Measurements from ENCODE around the gene PEX26.
A peak's percentile ranks its signal among the peaks of the same experiment; 100 is the strongest.
"Not testable (repeated sequence)": the region's sequence is repeated elsewhere in the genome, so short reads cannot be mapped to it uniquely, and the experiment has no call there.

The PEX26 gene

DNA sequence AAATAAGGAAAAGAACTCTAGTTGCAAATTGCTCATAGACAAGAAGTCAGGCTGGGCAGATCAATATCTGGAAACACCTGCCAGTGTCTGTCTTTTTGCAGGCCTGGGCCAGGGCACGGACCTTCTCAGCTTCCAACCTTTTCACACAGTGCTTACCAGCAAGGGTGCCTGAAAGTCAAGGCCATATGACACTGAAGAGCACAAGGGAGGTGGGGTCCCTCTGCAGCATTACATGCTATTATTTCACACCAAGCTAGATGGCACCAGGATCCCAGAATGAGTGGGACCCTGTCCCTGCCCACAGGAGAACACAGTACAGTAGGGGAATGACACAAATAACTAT, 5.9 kb upstream of the PEX26 start:
- no peak for DNase-seq (ENCODE audit: low read depth)
- TF ChIP-seq, protein P1, sequence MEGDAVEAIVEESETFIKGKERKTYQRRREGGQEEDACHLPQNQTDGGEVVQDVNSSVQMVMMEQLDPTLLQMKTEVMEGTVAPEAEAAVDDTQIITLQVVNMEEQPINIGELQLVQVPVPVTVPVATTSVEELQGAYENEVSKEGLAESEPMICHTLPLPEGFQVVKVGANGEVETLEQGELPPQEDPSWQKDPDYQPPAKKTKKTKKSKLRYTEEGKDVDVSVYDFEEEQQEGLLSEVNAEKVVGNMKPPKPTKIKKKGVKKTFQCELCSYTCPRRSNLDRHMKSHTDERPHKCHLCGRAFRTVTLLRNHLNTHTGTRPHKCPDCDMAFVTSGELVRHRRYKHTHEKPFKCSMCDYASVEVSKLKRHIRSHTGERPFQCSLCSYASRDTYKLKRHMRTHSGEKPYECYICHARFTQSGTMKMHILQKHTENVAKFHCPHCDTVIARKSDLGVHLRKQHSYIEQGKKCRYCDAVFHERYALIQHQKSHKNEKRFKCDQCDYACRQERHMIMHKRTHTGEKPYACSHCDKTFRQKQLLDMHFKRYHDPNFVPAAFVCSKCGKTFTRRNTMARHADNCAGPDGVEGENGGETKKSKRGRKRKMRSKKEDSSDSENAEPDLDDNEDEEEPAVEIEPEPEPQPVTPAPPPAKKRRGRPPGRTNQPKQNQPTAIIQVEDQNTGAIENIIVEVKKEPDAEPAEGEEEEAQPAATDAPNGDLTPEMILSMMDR (IDR thresholded peaks at IDR 0.05; ENCODE audit: control insufficient read depth, extremely low read depth, insufficient read depth): no peak

GRCh38 chr22:18073467-18073866, 4.3 kb upstream of the PEX26 start:
- H3K4me3 ChIP-seq (ENCODE audit: low read depth, low read length): no peak overlapping the region
- no peak for DNase-seq (ENCODE audit: low read depth)
- TF ChIP-seq, protein P1 (IDR thresholded peaks at IDR 0.05; ENCODE audit: control insufficient read depth, extremely low read depth, insufficient read depth): no peak

More for the DNA sequence above, 5.9 kb upstream of the PEX26 start:
- H3K4me3 ChIP-seq (ENCODE audit: low read depth, low read length): no peak overlapping the region

- not testable (repeated sequence) for DNase-seq (ENCODE audit: low read depth); H3K4me3 ChIP-seq (ENCODE audit: low read depth, low read length)
Measured at GRCh38 chr22:18073927-18074326, 3.9 kb upstream of the PEX26 start.

GRCh38 chr22:18075101-18075719, 2.6 kb upstream of the PEX26 start:
- TF ChIP-seq, protein P1 (IDR thresholded peaks at IDR 0.05; ENCODE audit: control insufficient read depth, extremely low read depth, insufficient read depth): no peak

DNA sequence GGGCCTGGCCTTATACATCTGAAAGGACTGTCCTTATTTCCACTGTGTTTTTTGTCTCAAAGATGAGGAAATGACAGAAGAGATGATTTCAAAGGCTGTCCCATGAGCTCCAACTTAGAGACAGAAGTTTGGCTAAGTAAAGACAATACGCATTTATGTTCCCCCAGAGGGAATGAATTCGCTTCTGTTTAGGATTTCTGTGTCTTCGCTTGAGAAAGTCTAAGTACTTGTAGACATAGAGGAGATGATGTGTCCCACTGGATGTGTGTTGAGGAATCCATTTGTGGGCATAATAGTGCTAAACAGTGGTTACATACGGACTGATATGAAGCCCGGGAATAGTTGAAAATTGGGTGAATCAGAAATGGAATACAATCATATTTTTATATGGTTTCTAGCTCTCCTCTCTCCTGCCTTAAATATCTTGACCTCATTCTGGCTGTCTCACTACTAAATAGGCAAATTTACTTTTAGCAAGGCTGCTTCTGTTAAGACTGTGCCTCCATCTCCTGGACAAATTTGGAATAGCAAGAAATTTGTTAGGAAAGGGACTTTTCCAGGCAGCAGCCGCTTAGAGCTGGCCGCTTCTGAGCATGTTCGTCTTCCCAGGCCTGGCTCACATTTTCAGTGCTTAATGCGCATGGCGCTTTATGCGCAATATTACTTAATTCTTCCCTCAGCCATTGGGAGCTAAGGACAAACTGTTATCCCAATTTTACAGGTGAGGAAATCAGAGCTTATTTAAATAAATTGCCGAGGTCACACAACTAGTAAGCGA, 1.9 kb upstream of the PEX26 start:
- TF ChIP-seq, protein P1 (IDR thresholded peaks at IDR 0.05; ENCODE audit: control insufficient read depth, extremely low read depth, insufficient read depth): peak; percentile 81
- DNase-seq (ENCODE audit: low read depth): peak; percentile 72
- no peak overlapping the region for H3K4me3 ChIP-seq (ENCODE audit: low read depth, low read length)

More at GRCh38 chr22:18075101-18075719, 2.6 kb upstream of the PEX26 start:
- no peak overlapping the region for H3K4me3 ChIP-seq (ENCODE audit: low read depth, low read length)
- no peak for DNase-seq (ENCODE audit: low read depth)

- TF ChIP-seq, protein P1 (IDR thresholded peaks at IDR 0.05; ENCODE audit: control insufficient read depth, extremely low read depth, insufficient read depth): no peak
- DNase-seq (ENCODE audit: low read depth): no peak
- H3K4me3 ChIP-seq (ENCODE audit: low read depth, low read length): peak overlapping the region; percentile 87
Measured at GRCh38 chr22:18077087-18077638, 627 bp upstream of the PEX26 start.

DNA sequence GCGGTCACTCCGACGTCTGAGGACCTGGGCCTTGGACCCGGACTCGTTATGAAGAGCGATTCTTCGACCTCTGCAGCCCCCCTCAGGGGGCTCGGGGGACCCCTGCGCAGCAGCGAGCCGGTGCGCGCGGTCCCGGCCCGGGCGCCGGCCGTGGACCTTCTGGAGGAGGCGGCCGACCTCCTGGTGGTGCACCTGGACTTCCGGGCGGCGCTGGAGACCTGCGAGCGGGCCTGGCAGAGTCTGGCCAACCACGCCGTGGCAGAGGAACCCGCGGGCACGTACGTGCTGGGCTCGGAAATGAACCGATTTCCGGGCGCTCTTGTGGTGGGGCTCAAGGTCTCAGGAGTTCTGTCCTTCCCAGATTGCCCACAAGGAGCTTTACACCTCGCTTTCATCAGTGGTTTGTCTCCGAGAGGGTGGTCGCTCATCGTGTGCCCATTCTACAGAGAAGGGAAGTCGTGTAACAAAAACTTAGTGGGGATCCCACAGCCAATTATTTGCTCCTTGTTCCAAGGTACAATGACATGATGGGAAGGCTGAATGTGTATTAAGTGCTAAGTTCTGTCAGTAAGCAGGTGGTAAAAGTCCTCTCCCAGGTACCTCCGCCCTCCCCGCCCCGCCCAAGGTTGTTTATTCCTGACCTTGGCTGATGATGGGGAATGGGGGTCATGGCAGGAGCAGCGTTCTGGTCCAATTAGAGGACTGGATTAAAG, 695 bp downstream of the PEX26 start:
- DNase-seq (ENCODE audit: low read depth): no peak
- TF ChIP-seq, protein P1 (IDR thresholded peaks at IDR 0.05; ENCODE audit: control insufficient read depth, extremely low read depth, insufficient read depth): no peak
- peak overlapping the region; percentile 87 for H3K4me3 ChIP-seq (ENCODE audit: low read depth, low read length)

Measured in LNCaP clone FGC (cell line).